GM12878 (cell line): ENCODE measurements around the gene TMEM25. TPM values are rescaled to one million over a fixed set of nuclear protein-coding genes. Genes with fewer than 3 reads are reported as not detected.

Experiments used
- ATAC-seq: fragments of 200-7000 bp; cut with Tn5 transposase; 3 replicates; pipeline ENCODE4 v1.9.1; 2020; ENCODE audit warnings: mild to moderate bottlenecking, moderate library complexity
- BruUV-seq: library from RNA; stranded (reverse); fragments of 400-500 nt; replicated peaks from 2 replicates; lab custom pipeline; 2021; lab: Mats Ljungman, UMichigan
- CTCF ChIA-PET: fragments of 300-600 bp; sonication (Branson Sonifier 250); formaldehyde crosslinking; extraction: SDS; loops from one replicate; lab custom pipeline; 2021; ENCODE audit warnings: inconsistent platforms; lab: Yijun Ruan, JAX
- POLR2A ChIA-PET: fragments of 350-600 bp; formaldehyde crosslinking; extraction: SDS; loops from one replicate; lab custom pipeline; 2021; ENCODE audit warnings: inconsistent platforms; lab: Charles Lee
- RAD21 ChIA-PET: fragments of 300-600 bp; sonication (Branson Sonifier 250); formaldehyde crosslinking; loops from one replicate; lab custom pipeline; 2023; ENCODE audit warnings: antibody characterized with exemption; ENCODE audit not compliant: unreplicated experiment; lab: Charles Lee
- SMC1A ChIA-PET: fragments of 300-600 bp; sonication (Branson Sonifier 250); formaldehyde crosslinking; loops from one replicate; lab custom pipeline; 2023; ENCODE audit not compliant: unreplicated experiment, uncharacterized antibody; lab: Charles Lee
- DNase-seq: peaks from one replicate; pipeline ENCODE4 v3.0.0-alpha.2; 2011; ENCODE audit warnings: low read depth, low spot score
- FAIRE-seq: peaks from 3 replicates; lab custom pipeline; 2011; peaks lifted over from hg19 to GRCh38; lab: Jason Lieb, UNC
- H2AFZ ChIP-seq: 2 replicates; pipeline ENCODE4 v1.6.0; 2011; ENCODE audit warnings: low read depth, low read length, control low read depth; ENCODE audit not compliant: control insufficient read depth
- H3K27ac ChIP-seq: 2 replicates; pipeline ENCODE4 v1.5.1; 2011; ENCODE audit warnings: control low read depth; ENCODE audit not compliant: control insufficient read depth, insufficient read depth
- H3K27me3 ChIP-seq, 2 experiments: replicated peaks in 1 of 2; 2 replicates each; pipeline versions ENCODE4 v1.6.0 to v1.6.1; 2011; ENCODE audit warnings: low read length in 1 of 2; ENCODE audit not compliant: control insufficient read depth in 2 of 2, insufficient read depth in 2 of 2
- H3K36me3 ChIP-seq, 2 experiments: 2 replicates each; pipeline ENCODE4 v1.5.1; 2011; ENCODE audit warnings: low read length in 1 of 2; ENCODE audit not compliant: control insufficient read depth in 2 of 2, insufficient read depth in 2 of 2
- H3K4me1 ChIP-seq: 2 replicates; pipeline ENCODE4 v1.6.1; 2011; ENCODE audit warnings: mild to moderate bottlenecking, low read length, moderate library complexity, mixed read lengths; ENCODE audit not compliant: control insufficient read depth, insufficient read depth
- H3K4me2 ChIP-seq: 2 replicates; pipeline ENCODE4 v1.6.0; 2011; ENCODE audit warnings: control low read depth; ENCODE audit not compliant: control insufficient read depth, insufficient read depth
- H3K4me3 ChIP-seq: fragments of 200-600 bp; sonication (generic); 2 replicates; pipeline ENCODE4 v1.5.1; 2016
- H3K79me2 ChIP-seq: 2 replicates; pipeline ENCODE4 v1.6.0; 2011; ENCODE audit warnings: low read length; ENCODE audit not compliant: control insufficient read depth, insufficient read depth
- H3K9ac ChIP-seq: 2 replicates; pipeline ENCODE4 v1.8.0; 2011; ENCODE audit warnings: low read length, control low read depth, mixed read lengths; ENCODE audit not compliant: control insufficient read depth, insufficient read depth
- H3K9me3 ChIP-seq: replicated peaks from 3 replicates; pipeline ENCODE4 v1.5.1; 2011; ENCODE audit warnings: mild to moderate bottlenecking, low read length; ENCODE audit not compliant: control insufficient read depth, insufficient read depth
- H4K20me1 ChIP-seq: 2 replicates; pipeline ENCODE4 v1.6.0; 2011; ENCODE audit not compliant: control insufficient read depth, insufficient read depth
- BACH1 ChIP-seq: fragments of 450-650 bp; IDR thresholded peaks from 2 replicates; pipeline ENCODE4 v1.6.1; 2017; ENCODE audit warnings: mild to moderate bottlenecking, borderline replicate concordance
- CBFB ChIP-seq: IDR thresholded peaks from 2 replicates; pipeline ENCODE4 v1.6.1; 2016; ENCODE audit warnings: antibody characterized with exemption, low read depth
- CREM ChIP-seq: IDR thresholded peaks from 2 replicates; pipeline ENCODE4 v1.6.1; 2014; ENCODE audit warnings: antibody characterized with exemption, low read depth
- GABPA ChIP-seq: IDR thresholded peaks from 2 replicates; pipeline ENCODE4 v1.6.1; 2014; ENCODE audit warnings: antibody characterized with exemption, low read depth, mild to moderate bottlenecking, inconsistent platforms
- JUNB ChIP-seq: IDR thresholded peaks from 2 replicates; pipeline ENCODE4 v1.6.1; 2016; ENCODE audit warnings: antibody characterized with exemption, mild to moderate bottlenecking
- NR2C2 ChIP-seq: IDR thresholded peaks from 2 replicates; pipeline ENCODE4 v1.6.1; 2011; ENCODE audit warnings: borderline replicate concordance, low read depth; ENCODE audit not compliant: control insufficient read depth, insufficient read length
- NR2F1 ChIP-seq: fragments of 450-650 bp; conservative IDR thresholded peaks from 2 replicates; pipeline ENCODE4 v1.6.1; 2017; ENCODE audit warnings: mild to moderate bottlenecking
- POLR2A ChIP-seq: IDR thresholded peaks from 2 replicates; pipeline ENCODE4 v1.6.1; 2011; ENCODE audit warnings: low read depth, mild to moderate bottlenecking, low read length
- POU2F2 ChIP-seq: IDR thresholded peaks from 3 replicates; pipeline ENCODE4 v1.6.1; 2011; ENCODE audit warnings: low read depth, mild to moderate bottlenecking, low read length, borderline replicate concordance
- RAD21 ChIP-seq: IDR thresholded peaks from 2 replicates; pipeline ENCODE4 v1.6.1; 2011; ENCODE audit warnings: mild to moderate bottlenecking, low read depth, low read length, moderate library complexity; ENCODE audit not compliant: insufficient read depth
- TCF7 ChIP-seq: IDR thresholded peaks from 2 replicates; pipeline ENCODE4 v1.6.1; 2014; ENCODE audit warnings: antibody characterized with exemption, borderline replicate concordance
- WGBS: methylation state at CpG from one replicate; pipeline ENCODE4 v1.1.6; 2016; ENCODE audit warnings: low lambda C conversion rate; ENCODE audit not compliant: insufficient replicate concordance, insufficient coverage; ENCODE audit errors: missing lambda C conversion rate; 5-methylcytosine and 5-hydroxymethylcytosine counted together
- in situ Hi-C: fragments of 300-500 bp; cut with MboI; formaldehyde crosslinking; loops from 9 replicates; pipeline ENCODE4 v1.14.3; 2018; ENCODE audit warnings: mixed read lengths
- intact Hi-C: fragments of 100-400 bp; cut with micrococcal nuclease; formaldehyde crosslinking; loops from one replicate; pipeline ENCODE4 v1.14.2; 2022; ENCODE audit not compliant: unreplicated experiment
- polyA plus RNA-seq, 11 experiments: library from polyadenylated mRNA; depleted of rRNA in 4 of 11; unstranded in 6 of 11; stranded (reverse) in 5 of 11; fragments of >200 nt; fragmentation: Nextera tagmentation in 4 of 11; fragmentation: Illumina TruSeq in 1 of 11; extraction: Ambion mirVana in 4 of 11; extraction: Trizol in 1 of 11; gene quantifications; 1 replicate in 1 of 11; 2 replicates in 10 of 11; pipeline versions ENCODE4 v1.2.1 to v1.2.3, GENCODE V29; 2011 to 2016; ENCODE audit warnings: inconsistent platforms in 2 of 11, missing spikeins in 2 of 11, low read depth in 1 of 11
- total RNA-seq, 4 experiments: library from RNA; depleted of rRNA in 3 of 4; stranded (reverse); fragments of >200 nt in 3 of 4; fragmentation: Illumina TruSeq in 1 of 4; extraction: Trizol in 1 of 4; gene quantifications; 2 replicates each; pipeline versions ENCODE4 v1.2.1 to v1.2.3, GENCODE V29; 2013 to 2021
- TF ChIP-seq, protein P1 (sequence below): fragments of 450-650 bp; IDR thresholded peaks from 2 replicates; pipeline ENCODE4 v1.6.1; 2017; ENCODE audit warnings: low read depth, mild to moderate bottlenecking, moderate library complexity
- TF ChIP-seq, protein P2 (sequence below), 3 experiments: IDR thresholded peaks in 2 of 3; conservative IDR thresholded peaks in 1 of 3; 2 replicates each; pipeline ENCODE4 v1.5.1; 2011; ENCODE audit warnings: low read depth in 3 of 3, low read length in 3 of 3, mild to moderate bottlenecking in 3 of 3, control low read depth in 2 of 3, moderate library complexity in 2 of 3, inconsistent platforms in 1 of 3, mixed read lengths in 1 of 3; ENCODE audit not compliant: control insufficient read depth in 2 of 3, insufficient read depth in 1 of 3; ENCODE audit errors: extremely low read depth in 1 of 3
- TF ChIP-seq, protein P3 (sequence below): fragments of 450-650 bp; IDR thresholded peaks from 2 replicates; pipeline ENCODE4 v1.6.1; 2017; ENCODE audit warnings: mild to moderate bottlenecking, moderate library complexity

Gene TMEM25
- total and polyA plus RNA-seq, 10 of the 15 experiments (the other 5 are each of a cell fraction or from before 2014, with no cell fraction given), result 1.4 to 13.9 (median 7.8) TPM

DNA sequence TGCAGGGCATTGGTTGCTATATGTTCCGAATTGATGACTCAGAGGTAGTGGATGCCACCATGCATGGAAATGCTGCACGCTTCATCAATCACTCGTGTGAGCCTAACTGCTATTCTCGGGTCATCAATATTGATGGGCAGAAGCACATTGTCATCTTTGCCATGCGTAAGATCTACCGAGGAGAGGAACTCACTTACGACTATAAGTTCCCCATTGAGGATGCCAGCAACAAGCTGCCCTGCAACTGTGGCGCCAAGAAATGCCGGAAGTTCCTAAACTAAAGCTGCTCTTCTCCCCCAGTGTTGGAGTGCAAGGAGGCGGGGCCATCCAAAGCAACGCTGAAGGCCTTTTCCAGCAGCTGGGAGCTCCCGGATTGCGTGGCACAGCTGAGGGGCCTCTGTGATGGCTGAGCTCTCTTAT is 9.1 kb upstream of the TMEM25 start:
- WGBS, result 6% methylated on average over 13 of the region's 13 CpGs

More for the DNA sequence above, 9.1 kb upstream of the TMEM25 start:
- Histone ChIP-seq H3K9ac (no peak overlapping the region), H3K4me1 (no peaks in the 10 kb centered on the region), H3K36me3 (peaks cover 20 to 35% of the 10 kb centered on the region in 2 experiments), H3K79me2 (no peaks in the 10 kb centered on the region), H3K27ac (no peak overlapping the region), H3K27me3 (no peaks in the 10 kb centered on the region), H2AFZ (no peak overlapping the region), H3K4me2 (no peak overlapping the region), H3K4me3 (no peak overlapping the region), H4K20me1 (no peaks in the 10 kb centered on the region; the same call in 1 of the 2 replicates), H3K9me3 (no peaks in the 10 kb centered on the region)
- ChIA-PET CTCF (no interaction called here), SMC1A (no interaction called here), POLR2A (no interaction called here), RAD21 (no interaction called here)
- ATAC-seq (no peak), DNase-seq (peak; percentile 45), FAIRE-seq (no peak)
- BruUV-seq, result no TSS peak
- intact Hi-C loops, result no loop called here
- TF ChIP-seq NR2C2, result no peak
- TF ChIP-seq JUNB, result no peak
- TF ChIP-seq POLR2A, result no peak
- TF ChIP-seq, protein P1, sequence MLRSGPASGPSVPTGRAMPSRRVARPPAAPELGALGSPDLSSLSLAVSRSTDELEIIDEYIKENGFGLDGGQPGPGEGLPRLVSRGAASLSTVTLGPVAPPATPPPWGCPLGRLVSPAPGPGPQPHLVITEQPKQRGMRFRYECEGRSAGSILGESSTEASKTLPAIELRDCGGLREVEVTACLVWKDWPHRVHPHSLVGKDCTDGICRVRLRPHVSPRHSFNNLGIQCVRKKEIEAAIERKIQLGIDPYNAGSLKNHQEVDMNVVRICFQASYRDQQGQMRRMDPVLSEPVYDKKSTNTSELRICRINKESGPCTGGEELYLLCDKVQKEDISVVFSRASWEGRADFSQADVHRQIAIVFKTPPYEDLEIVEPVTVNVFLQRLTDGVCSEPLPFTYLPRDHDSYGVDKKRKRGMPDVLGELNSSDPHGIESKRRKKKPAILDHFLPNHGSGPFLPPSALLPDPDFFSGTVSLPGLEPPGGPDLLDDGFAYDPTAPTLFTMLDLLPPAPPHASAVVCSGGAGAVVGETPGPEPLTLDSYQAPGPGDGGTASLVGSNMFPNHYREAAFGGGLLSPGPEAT, result no peak
- TF ChIP-seq POU2F2, result no peak
- no peak for TF ChIP-seq NR2F1
- TF ChIP-seq TCF7, result no peak
- no peak for TF ChIP-seq CREM
- TF ChIP-seq RAD21, result no peak
- TF ChIP-seq BACH1, result no peak
- TF ChIP-seq CBFB, result no peak
- TF ChIP-seq, protein P2, sequence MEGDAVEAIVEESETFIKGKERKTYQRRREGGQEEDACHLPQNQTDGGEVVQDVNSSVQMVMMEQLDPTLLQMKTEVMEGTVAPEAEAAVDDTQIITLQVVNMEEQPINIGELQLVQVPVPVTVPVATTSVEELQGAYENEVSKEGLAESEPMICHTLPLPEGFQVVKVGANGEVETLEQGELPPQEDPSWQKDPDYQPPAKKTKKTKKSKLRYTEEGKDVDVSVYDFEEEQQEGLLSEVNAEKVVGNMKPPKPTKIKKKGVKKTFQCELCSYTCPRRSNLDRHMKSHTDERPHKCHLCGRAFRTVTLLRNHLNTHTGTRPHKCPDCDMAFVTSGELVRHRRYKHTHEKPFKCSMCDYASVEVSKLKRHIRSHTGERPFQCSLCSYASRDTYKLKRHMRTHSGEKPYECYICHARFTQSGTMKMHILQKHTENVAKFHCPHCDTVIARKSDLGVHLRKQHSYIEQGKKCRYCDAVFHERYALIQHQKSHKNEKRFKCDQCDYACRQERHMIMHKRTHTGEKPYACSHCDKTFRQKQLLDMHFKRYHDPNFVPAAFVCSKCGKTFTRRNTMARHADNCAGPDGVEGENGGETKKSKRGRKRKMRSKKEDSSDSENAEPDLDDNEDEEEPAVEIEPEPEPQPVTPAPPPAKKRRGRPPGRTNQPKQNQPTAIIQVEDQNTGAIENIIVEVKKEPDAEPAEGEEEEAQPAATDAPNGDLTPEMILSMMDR (IDR thresholded peaks at IDR 0.05 in 2 of 3, conservative IDR thresholded peaks at IDR 0.05 in 1 of 3; ENCODE audit: control insufficient read depth in 2 of 3, extremely low read depth in 1 of 3, insufficient read depth in 1 of 3, low read depth in 3 of 3, low read length in 3 of 3), result no peak
- TF ChIP-seq, protein P3, sequence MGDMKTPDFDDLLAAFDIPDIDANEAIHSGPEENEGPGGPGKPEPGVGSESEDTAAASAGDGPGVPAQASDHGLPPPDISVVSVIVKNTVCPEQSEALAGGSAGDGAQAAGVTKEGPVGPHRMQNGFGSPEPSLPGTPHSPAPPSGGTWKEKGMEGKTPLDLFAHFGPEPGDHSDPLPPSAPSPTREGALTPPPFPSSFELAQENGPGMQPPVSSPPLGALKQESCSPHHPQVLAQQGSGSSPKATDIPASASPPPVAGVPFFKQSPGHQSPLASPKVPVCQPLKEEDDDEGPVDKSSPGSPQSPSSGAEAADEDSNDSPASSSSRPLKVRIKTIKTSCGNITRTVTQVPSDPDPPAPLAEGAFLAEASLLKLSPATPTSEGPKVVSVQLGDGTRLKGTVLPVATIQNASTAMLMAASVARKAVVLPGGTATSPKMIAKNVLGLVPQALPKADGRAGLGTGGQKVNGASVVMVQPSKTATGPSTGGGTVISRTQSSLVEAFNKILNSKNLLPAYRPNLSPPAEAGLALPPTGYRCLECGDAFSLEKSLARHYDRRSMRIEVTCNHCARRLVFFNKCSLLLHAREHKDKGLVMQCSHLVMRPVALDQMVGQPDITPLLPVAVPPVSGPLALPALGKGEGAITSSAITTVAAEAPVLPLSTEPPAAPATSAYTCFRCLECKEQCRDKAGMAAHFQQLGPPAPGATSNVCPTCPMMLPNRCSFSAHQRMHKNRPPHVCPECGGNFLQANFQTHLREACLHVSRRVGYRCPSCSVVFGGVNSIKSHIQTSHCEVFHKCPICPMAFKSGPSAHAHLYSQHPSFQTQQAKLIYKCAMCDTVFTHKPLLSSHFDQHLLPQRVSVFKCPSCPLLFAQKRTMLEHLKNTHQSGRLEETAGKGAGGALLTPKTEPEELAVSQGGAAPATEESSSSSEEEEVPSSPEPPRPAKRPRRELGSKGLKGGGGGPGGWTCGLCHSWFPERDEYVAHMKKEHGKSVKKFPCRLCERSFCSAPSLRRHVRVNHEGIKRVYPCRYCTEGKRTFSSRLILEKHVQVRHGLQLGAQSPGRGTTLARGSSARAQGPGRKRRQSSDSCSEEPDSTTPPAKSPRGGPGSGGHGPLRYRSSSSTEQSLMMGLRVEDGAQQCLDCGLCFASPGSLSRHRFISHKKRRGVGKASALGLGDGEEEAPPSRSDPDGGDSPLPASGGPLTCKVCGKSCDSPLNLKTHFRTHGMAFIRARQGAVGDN, result no peak
- no peak for TF ChIP-seq GABPA
- in situ Hi-C loops, result no loop called here
